Peyer's patch (tissue), 4 donors: ENCODE results near the gene CERK. TPM values are rescaled to one million over a fixed set of nuclear protein-coding genes. Genes with fewer than 3 reads are reported as not detected.

Source experiments
- DNase-seq, 3 donors: peaks; one replicate each; pipeline ENCODE4 v3.0.0-alpha.2; 2017 to 2019
- H3K27ac ChIP-seq, 4 donors: fragments of 200-600 bp; sonication (generic); one replicate each; pipeline ENCODE4 v1.5.1; 2016 to 2019
- H3K27me3 ChIP-seq, 2 donors: fragments of 200-600 bp; sonication (generic); one replicate each; pipeline ENCODE4 v1.5.1; 2019
- H3K36me3 ChIP-seq, 3 donors: fragments of 200-600 bp; sonication (generic); one replicate each; pipeline ENCODE4 v1.5.1; 2016 to 2019
- H3K4me1 ChIP-seq, 4 donors: fragments of 200-600 bp; sonication (generic); one replicate each; pipeline ENCODE4 v1.5.1; 2016 to 2019
- H3K4me3 ChIP-seq, 4 donors: fragments of 200-600 bp; sonication (generic); 1 replicate in 3 of 4; 2 replicates in 1 of 4; pipeline ENCODE4 v1.5.1; 2016 to 2019; ENCODE audit warnings: mild to moderate bottlenecking in 1 of 4
- H3K9me3 ChIP-seq, 4 donors: fragments of 200-600 bp; sonication (generic); one replicate each; pipeline ENCODE4 v1.5.1; 2016 to 2019; ENCODE audit warnings: mild to moderate bottlenecking in 1 of 4
- POLR2A ChIP-seq, 2 donors: fragments of 450-650 bp; IDR thresholded peaks; one replicate each; pipeline ENCODE4 v1.5.1; 2017; ENCODE audit warnings: antibody characterized with exemption in 2 of 2, mild to moderate bottlenecking in 2 of 2, moderate library complexity in 2 of 2
- total RNA-seq, 4 donors: library from RNA; depleted of rRNA; stranded (reverse); fragments of >200 nt; gene quantifications; one replicate each; pipeline ENCODE4 v1.1.0, GENCODE V29; 2016
- TF ChIP-seq, protein P1 (sequence below), 6 experiments: fragments of 450-650 bp in 4 of 6; fragments of 200-600 bp in 2 of 6; sonication (generic) in 1 of 6; IDR thresholded peaks; one replicate each; pipeline ENCODE4 v1.5.1; 2017 to 2019; ENCODE audit warnings: antibody characterized with exemption in 6 of 6, mild to moderate bottlenecking in 3 of 6, moderate library complexity in 1 of 6

CERK gene
- total RNA-seq, 4 donors from 2014 or later: 89.1 to 131 (median 94.7) TPM

- Histone ChIP-seq H3K27me3 (no peaks in the 10 kb centered on the region), H3K27ac (no peak overlapping the region), H3K36me3 (peaks cover 0 to 98% (median 0%) of the 10 kb centered on the region in 3 donors), H3K4me3 (no peak overlapping the region), H3K9me3 (no peaks in the 10 kb centered on the region), H3K4me1 (no peaks in the 10 kb centered on the region)
- DNase-seq: no peak
- no peak for TF ChIP-seq POLR2A (IDR thresholded peaks at IDR 0.05)
- TF ChIP-seq, protein P1, sequence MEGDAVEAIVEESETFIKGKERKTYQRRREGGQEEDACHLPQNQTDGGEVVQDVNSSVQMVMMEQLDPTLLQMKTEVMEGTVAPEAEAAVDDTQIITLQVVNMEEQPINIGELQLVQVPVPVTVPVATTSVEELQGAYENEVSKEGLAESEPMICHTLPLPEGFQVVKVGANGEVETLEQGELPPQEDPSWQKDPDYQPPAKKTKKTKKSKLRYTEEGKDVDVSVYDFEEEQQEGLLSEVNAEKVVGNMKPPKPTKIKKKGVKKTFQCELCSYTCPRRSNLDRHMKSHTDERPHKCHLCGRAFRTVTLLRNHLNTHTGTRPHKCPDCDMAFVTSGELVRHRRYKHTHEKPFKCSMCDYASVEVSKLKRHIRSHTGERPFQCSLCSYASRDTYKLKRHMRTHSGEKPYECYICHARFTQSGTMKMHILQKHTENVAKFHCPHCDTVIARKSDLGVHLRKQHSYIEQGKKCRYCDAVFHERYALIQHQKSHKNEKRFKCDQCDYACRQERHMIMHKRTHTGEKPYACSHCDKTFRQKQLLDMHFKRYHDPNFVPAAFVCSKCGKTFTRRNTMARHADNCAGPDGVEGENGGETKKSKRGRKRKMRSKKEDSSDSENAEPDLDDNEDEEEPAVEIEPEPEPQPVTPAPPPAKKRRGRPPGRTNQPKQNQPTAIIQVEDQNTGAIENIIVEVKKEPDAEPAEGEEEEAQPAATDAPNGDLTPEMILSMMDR (IDR thresholded peaks at IDR 0.05): no peak
Observed at GRCh38 chr22:46706060-46706459, 32.0 kb downstream of the CERK start.

GRCh38 chr22:46703996-46704370 is 34.1 kb downstream of the CERK start:
- TF ChIP-seq, protein P1 (IDR thresholded peaks at IDR 0.05): no peak
- TF ChIP-seq POLR2A (IDR thresholded peaks at IDR 0.05): no peak
- peaks cover 0 to 98% (median 0%) of the 10 kb centered on the region in 3 donors for H3K36me3 ChIP-seq
- H3K27ac ChIP-seq: no peak overlapping the region
- no peaks in the 10 kb centered on the region for H3K9me3 ChIP-seq
- no peak overlapping the region for H3K4me3 ChIP-seq
- no peaks in the 10 kb centered on the region for H3K4me1 ChIP-seq
- no peak for DNase-seq
- no peaks in the 10 kb centered on the region for H3K27me3 ChIP-seq

DNA sequence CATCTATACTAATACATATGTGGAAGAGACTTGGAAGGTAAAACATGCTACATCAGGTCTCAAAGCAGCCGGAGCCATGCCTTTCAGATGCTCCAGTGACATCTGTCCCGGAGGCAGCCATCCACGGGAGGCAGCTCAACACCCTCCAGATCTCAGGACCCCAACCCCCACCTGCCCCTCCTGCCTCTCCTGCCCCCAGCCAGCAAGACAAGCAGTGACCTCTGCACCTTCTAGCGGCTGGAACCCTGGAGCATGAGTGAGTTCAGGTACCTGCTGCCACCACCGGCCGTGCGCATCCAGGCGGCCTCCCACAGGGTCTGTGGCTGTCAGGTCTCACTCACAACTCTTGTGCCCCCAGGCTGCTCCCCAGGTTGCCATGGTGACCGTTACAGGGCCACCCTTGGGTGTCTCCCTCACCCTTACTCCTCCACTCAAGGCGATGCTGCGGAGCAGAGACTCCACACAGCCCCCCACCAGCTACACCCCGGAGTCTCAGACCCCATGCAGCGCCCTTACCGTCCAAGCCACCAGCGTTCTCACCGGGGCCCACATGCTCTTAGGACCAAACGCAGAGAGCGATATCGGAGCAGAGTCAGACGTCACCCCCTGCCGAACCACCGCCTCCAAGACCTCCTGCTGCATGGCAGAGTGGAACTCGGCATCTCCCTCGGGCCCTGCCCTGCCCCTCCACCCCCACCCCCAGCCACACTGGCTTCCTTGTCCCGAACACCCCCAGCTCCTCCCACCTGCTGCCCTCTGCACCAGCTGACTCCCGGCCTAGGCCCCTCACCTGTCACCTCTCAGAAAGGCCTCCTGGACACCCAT is 34.7 kb downstream of the CERK start:
- TF ChIP-seq POLR2A (IDR thresholded peaks at IDR 0.05): no peak
- TF ChIP-seq, protein P1 (IDR thresholded peaks at IDR 0.05): no peak

GRCh38 chr22:46701262-46701661 is 36.8 kb downstream of the CERK start:
- no peak overlapping the region for H3K4me3 ChIP-seq
- no peaks in the 10 kb centered on the region for H3K4me1 ChIP-seq
- H3K27me3 ChIP-seq: no peaks in the 10 kb centered on the region
- no peak for DNase-seq
- H3K36me3 ChIP-seq: peaks cover 0 to 98% (median 3%) of the 10 kb centered on the region in 3 donors
- H3K9me3 ChIP-seq: no peaks in the 10 kb centered on the region
- no peak for TF ChIP-seq POLR2A (IDR thresholded peaks at IDR 0.05)
- TF ChIP-seq, protein P1 (IDR thresholded peaks at IDR 0.05): no peak
- no peak overlapping the region for H3K27ac ChIP-seq

More for the DNA sequence above, 34.7 kb downstream of the CERK start:
- DNase-seq: no peak
- H3K4me1 ChIP-seq: no peaks in the 10 kb centered on the region
- H3K27me3 ChIP-seq: no peaks in the 10 kb centered on the region
- peaks cover 0 to 98% (median 0%) of the 10 kb centered on the region in 3 donors for H3K36me3 ChIP-seq
- no peak overlapping the region for H3K4me3 ChIP-seq
- no peak overlapping the region for H3K27ac ChIP-seq
- H3K9me3 ChIP-seq: no peaks in the 10 kb centered on the region

DNA sequence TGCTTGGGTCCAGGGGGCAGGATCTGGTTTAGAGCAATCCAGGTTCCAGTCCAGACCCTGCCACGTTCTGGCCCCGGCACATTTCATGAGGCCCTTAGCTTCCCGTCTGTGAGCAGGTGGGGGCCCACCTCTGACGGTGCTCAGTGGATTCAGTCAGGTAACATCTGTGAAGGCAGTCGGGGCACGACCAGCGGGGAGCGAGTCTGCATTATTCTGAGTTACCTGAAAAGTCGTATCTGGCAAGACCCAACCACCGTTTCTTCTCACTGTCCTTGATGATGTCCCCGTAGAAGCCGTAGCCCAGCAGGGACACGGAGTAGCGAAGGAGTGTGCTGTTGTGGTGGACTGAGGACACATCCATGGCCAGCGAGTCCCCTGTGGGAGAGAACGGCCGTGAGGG is 39.0 kb downstream of the CERK start:
- TF ChIP-seq, protein P1 (IDR thresholded peaks at IDR 0.05): no peak
- TF ChIP-seq POLR2A (IDR thresholded peaks at IDR 0.05): no peak
- Histone ChIP-seq H3K9me3 (no peaks in the 10 kb centered on the region), H3K36me3 (peaks cover 0 to 98% (median 3%) of the 10 kb centered on the region in 3 donors), H3K4me3 (no peak overlapping the region), H3K27me3 (no peaks in the 10 kb centered on the region), H3K27ac (no peak overlapping the region), H3K4me1 (no peaks in the 10 kb centered on the region)
- no peak for DNase-seq
